A673 (cell line): ENCODE results near the gene NSD2. TPM values are rescaled to one million over a fixed set of nuclear protein-coding genes. Genes with fewer than 3 reads are reported as not detected.
"Not testable (repeated sequence)": the region's sequence is repeated elsewhere in the genome, so short reads cannot be mapped to it uniquely, and the experiment has no call there.

Source experiments
- BruUV-seq: library from RNA; stranded (reverse); fragments of 400-500 nt; replicated peaks from 2 replicates; lab custom pipeline; 2021; lab: Mats Ljungman, UMichigan
- CTCF ChIA-PET: fragments of 300-600 bp; sonication (Branson Sonifier 250); formaldehyde crosslinking; loops from one replicate; lab custom pipeline; 2022; ENCODE audit warnings: antibody characterized with exemption; lab: Charles Lee
- POLR2A ChIA-PET: fragments of 300-600 bp; sonication (Branson Sonifier 250); formaldehyde crosslinking; loops from one replicate; lab custom pipeline; 2022; ENCODE audit warnings: antibody characterized with exemption; ENCODE audit not compliant: low non-redundant PET; lab: Charles Lee
- DNase-seq: peaks from one replicate; pipeline ENCODE4 v3.0.0-alpha.2; 2015; ENCODE audit warnings: low spot score
- H3K27ac ChIP-seq: fragments of 200-600 bp; sonication (generic); 2 replicates; pipeline ENCODE4 v1.5.1; 2016; ENCODE audit warnings: mixed run types, low read depth, mild to moderate bottlenecking, mixed read lengths, antibody characterized with exemption, low read length; ENCODE audit not compliant: poor library complexity, severe bottlenecking
- H3K27me3 ChIP-seq: fragments of 200-600 bp; sonication (generic); replicated peaks from 2 replicates; pipeline ENCODE4 v1.6.1; 2017; ENCODE audit warnings: mixed run types, low read depth, mild to moderate bottlenecking, mixed read lengths, antibody characterized with exemption, low read length; ENCODE audit not compliant: insufficient read depth, poor library complexity
- H3K36me3 ChIP-seq: fragments of 200-600 bp; sonication (generic); 2 replicates; pipeline ENCODE4 v1.6.1; 2016; ENCODE audit warnings: mixed run types, mild to moderate bottlenecking, mixed read lengths, antibody characterized with exemption, low read length; ENCODE audit not compliant: insufficient read depth, poor library complexity, severe bottlenecking
- H3K4me1 ChIP-seq: fragments of 200-600 bp; sonication (generic); 2 replicates; pipeline ENCODE4 v1.6.1; 2017; ENCODE audit warnings: mixed run types, mild to moderate bottlenecking, mixed read lengths, antibody characterized with exemption, low read length; ENCODE audit not compliant: insufficient read depth, poor library complexity, severe bottlenecking
- H3K4me3 ChIP-seq: fragments of 200-600 bp; sonication (generic); 2 replicates; pipeline ENCODE4 v1.5.1; 2016; ENCODE audit warnings: low read depth, mixed run types, mild to moderate bottlenecking, mixed read lengths, low read length; ENCODE audit not compliant: poor library complexity, severe bottlenecking
- H3K9me3 ChIP-seq: fragments of 200-600 bp; sonication (generic); 2 replicates; pipeline ENCODE4 v1.6.1; 2016; ENCODE audit warnings: mixed run types, low read depth, mild to moderate bottlenecking, mixed read lengths, antibody characterized with exemption, low read length; ENCODE audit not compliant: poor library complexity, severe bottlenecking
- EZH2 ChIP-seq: fragments of 200-600 bp; sonication (generic); IDR thresholded peaks from 2 replicates; pipeline ENCODE4 v1.6.1; 2017; ENCODE audit warnings: borderline replicate concordance, low read depth, mild to moderate bottlenecking, mixed read lengths, antibody characterized with exemption, low read length; ENCODE audit not compliant: poor library complexity, severe bottlenecking
- intact Hi-C: fragments of 100-400 bp; cut with micrococcal nuclease; formaldehyde crosslinking; loops from one replicate; pipeline ENCODE4 v1.10.0; 2022; ENCODE audit not compliant: unreplicated experiment
- total RNA-seq: library from RNA; stranded (reverse); gene quantifications from 2 replicates; pipeline ENCODE4 v1.2.3, GENCODE V29; 2021
- TF ChIP-seq, protein P1 (sequence below): fragments of 300-800, 200-600 bp; sonication (generic); conservative IDR thresholded peaks from 2 replicates; pipeline ENCODE4 v1.5.1; 2017; ENCODE audit warnings: low read depth, mild to moderate bottlenecking, antibody characterized with exemption, low read length, moderate library complexity, mixed read lengths

The NSD2 gene
- total RNA-seq, 1 experiment from 2014 or later: 227 TPM

- no peak for DNase-seq
- Histone ChIP-seq H3K27ac (no peak overlapping the region), H3K4me3 (no peak overlapping the region), H3K4me1 (no peaks in the 10 kb centered on the region), H3K9me3 (no peaks in the 10 kb centered on the region), H3K36me3 (peaks cover 57% of the 10 kb centered on the region), H3K27me3 (no peaks in the 10 kb centered on the region)
- intact Hi-C loops: no loop called here
- ChIA-PET POLR2A (interaction anchor here (0.6 kb wide), 1 partner anchor 55 kb away, joined by 4 read pairs; no protein-coding TSS in a partner anchor), CTCF (no interaction called here)
- no TSS peak for BruUV-seq
- no peak for TF ChIP-seq EZH2
Measured at GRCh38 chr4:1902243-1902642, 31.1 kb downstream of the NSD2 start.

- Histone ChIP-seq H3K4me3 (no peak overlapping the region), H3K27ac (no peak overlapping the region), H3K4me1 (no peaks in the 10 kb centered on the region), H3K27me3 (no peaks in the 10 kb centered on the region), H3K36me3 (peaks cover 64% of the 10 kb centered on the region), H3K9me3 (no peaks in the 10 kb centered on the region)
- ChIA-PET CTCF (no interaction called here), POLR2A (interaction anchor here (0.6 kb wide), 1 partner anchor 54 kb away, joined by 4 read pairs; no protein-coding TSS in a partner anchor)
- intact Hi-C loops: no loop called here
- no peak for DNase-seq
- BruUV-seq: no TSS peak
- TF ChIP-seq, protein P1, sequence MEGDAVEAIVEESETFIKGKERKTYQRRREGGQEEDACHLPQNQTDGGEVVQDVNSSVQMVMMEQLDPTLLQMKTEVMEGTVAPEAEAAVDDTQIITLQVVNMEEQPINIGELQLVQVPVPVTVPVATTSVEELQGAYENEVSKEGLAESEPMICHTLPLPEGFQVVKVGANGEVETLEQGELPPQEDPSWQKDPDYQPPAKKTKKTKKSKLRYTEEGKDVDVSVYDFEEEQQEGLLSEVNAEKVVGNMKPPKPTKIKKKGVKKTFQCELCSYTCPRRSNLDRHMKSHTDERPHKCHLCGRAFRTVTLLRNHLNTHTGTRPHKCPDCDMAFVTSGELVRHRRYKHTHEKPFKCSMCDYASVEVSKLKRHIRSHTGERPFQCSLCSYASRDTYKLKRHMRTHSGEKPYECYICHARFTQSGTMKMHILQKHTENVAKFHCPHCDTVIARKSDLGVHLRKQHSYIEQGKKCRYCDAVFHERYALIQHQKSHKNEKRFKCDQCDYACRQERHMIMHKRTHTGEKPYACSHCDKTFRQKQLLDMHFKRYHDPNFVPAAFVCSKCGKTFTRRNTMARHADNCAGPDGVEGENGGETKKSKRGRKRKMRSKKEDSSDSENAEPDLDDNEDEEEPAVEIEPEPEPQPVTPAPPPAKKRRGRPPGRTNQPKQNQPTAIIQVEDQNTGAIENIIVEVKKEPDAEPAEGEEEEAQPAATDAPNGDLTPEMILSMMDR: no peak
- no peak for TF ChIP-seq EZH2
Measured at GRCh38 chr4:1903035-1903434, 31.8 kb downstream of the NSD2 start.

DNA sequence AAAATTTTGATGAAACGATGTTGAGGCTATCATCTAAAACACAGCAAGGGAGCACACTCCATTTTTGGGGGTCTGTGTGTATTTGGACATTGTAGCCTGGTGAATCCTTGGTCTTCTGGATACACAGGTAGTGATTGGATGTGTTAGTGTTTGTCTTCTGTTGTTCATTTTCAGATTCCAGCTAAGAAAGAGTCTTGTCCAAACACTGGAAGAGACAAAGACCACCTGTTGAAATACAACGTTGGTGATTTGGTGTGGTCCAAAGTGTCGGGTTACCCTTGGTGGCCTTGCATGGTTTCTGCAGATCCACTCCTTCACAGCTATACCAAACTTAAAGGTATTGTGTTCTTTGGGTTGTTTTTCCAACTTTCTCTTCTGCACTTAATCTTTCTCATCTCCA lies 32.8 kb downstream of the NSD2 start:
- DNase-seq: no peak
- intact Hi-C loops: no loop called here
- no TSS peak for BruUV-seq
- Histone ChIP-seq H3K9me3 (no peaks in the 10 kb centered on the region), H3K4me1 (no peaks in the 10 kb centered on the region), H3K4me3 (no peak overlapping the region), H3K27me3 (no peaks in the 10 kb centered on the region), H3K27ac (no peak overlapping the region), H3K36me3 (peaks cover 68% of the 10 kb centered on the region)
- TF ChIP-seq, protein P1: no peak
- no peak for TF ChIP-seq EZH2
- CTCF ChIA-PET: no interaction called here
- POLR2A ChIA-PET: no interaction called here

GRCh38 chr4:1907848-1908525 lies 36.8 kb downstream of the NSD2 start:
- intact Hi-C loops: no loop called here
- no peaks in the 10 kb centered on the region for H3K9me3 ChIP-seq
- H3K27ac ChIP-seq: no peak overlapping the region
- POLR2A ChIA-PET: interaction anchor here (0.6 kb wide), 1 partner anchor 280 kb away, joined by 3 read pairs; no protein-coding TSS in a partner anchor
- CTCF ChIA-PET: no interaction called here
- no TSS peak for BruUV-seq
- peaks cover 47% of the 10 kb centered on the region for H3K36me3 ChIP-seq
- no peak overlapping the region for H3K4me3 ChIP-seq
- no peak for DNase-seq
- H3K27me3 ChIP-seq: no peaks in the 10 kb centered on the region
- TF ChIP-seq EZH2: no peak
- TF ChIP-seq, protein P1: no peak
- peaks cover 16% of the 10 kb centered on the region for H3K4me1 ChIP-seq

- intact Hi-C loops: loop anchor here (5.0 kb wide), 1 partner anchor 162 kb away; no protein-coding TSS in a partner anchor
- H3K4me3 ChIP-seq, H3K27ac ChIP-seq, POLR2A ChIA-PET, BruUV-seq, DNase-seq, H3K27me3 ChIP-seq, H3K9me3 ChIP-seq: not testable (repeated sequence)
- CTCF ChIA-PET: interaction anchor here (0.8 to 1.6 kb wide), 2 partner anchors 10 to 161 kb away, joined by 3 to 4 read pairs; no protein-coding TSS in a partner anchor
- H3K4me1 ChIP-seq: peaks cover 16% of the 10 kb centered on the region
- H3K36me3 ChIP-seq: peaks cover 44% of the 10 kb centered on the region
Measured at GRCh38 chr4:1909696-1910095, 38.5 kb downstream of the NSD2 start.
